WTC11 (cell line): Measurements from ENCODE around the gene PRKCZ. TPM values are rescaled to one million over a fixed set of nuclear protein-coding genes. Genes with fewer than 3 reads are reported as not detected.

Experiments used
- ATAC-seq: fragments of 200-7000 bp; cut with Tn5 transposase; 2 replicates; pipeline ENCODE4 v1.10.0; 2021; ENCODE audit warnings: mild to moderate bottlenecking, moderate library complexity
- CTCF ChIA-PET: fragments of 300-600 bp; sonication (Branson Sonifier 250); formaldehyde crosslinking; loops from one replicate; lab custom pipeline; 2021; ENCODE audit warnings: antibody characterized with exemption; lab: Charles Lee
- POLR2A ChIA-PET: fragments of 350-600 bp; sonication (Branson Sonifier 250); formaldehyde crosslinking; loops from one replicate; lab custom pipeline; 2021; ENCODE audit warnings: antibody characterized with exemption; lab: Charles Lee
- DNase-seq: peaks from one replicate; pipeline ENCODE4 v3.0.0; 2021; ENCODE audit warnings: low spot score
- H3K27ac Mint-ChIP-seq: 2 replicates; pipeline ENCODE4 v1.8.0; 2021; ENCODE audit warnings: mixed read lengths
- H3K27me3 Mint-ChIP-seq: 2 replicates; pipeline ENCODE4 v1.8.0; 2021; ENCODE audit warnings: low read depth, mild to moderate bottlenecking, moderate library complexity, mixed read lengths
- H3K36me3 Mint-ChIP-seq: 2 replicates; pipeline ENCODE4 v1.8.0; 2021; ENCODE audit warnings: mixed read lengths
- H3K4me1 Mint-ChIP-seq: 2 replicates; pipeline ENCODE4 v1.8.0; 2022; ENCODE audit warnings: mixed read lengths
- H3K4me3 Mint-ChIP-seq: 2 replicates; pipeline ENCODE4 v1.8.0; 2021; ENCODE audit warnings: mild to moderate bottlenecking, moderate library complexity, mixed read lengths
- H3K9me3 Mint-ChIP-seq: 2 replicates; pipeline ENCODE4 v1.8.0; 2021; ENCODE audit warnings: mixed read lengths
- ATF1 ChIP-seq: sonication (generic); formaldehyde crosslinking; IDR thresholded peaks from 2 replicates; pipeline ENCODE4 v1.8.1; 2023; ENCODE audit warnings: mild to moderate bottlenecking, moderate library complexity, missing genetic modification reagents
- ETV6 ChIP-seq: sonication (generic); formaldehyde crosslinking; IDR thresholded peaks from 2 replicates; pipeline ENCODE4 v1.8.1; 2022; ENCODE audit warnings: mild to moderate bottlenecking, missing genetic modification reagents
- GABPB1 ChIP-seq: sonication (generic); formaldehyde crosslinking; IDR thresholded peaks from 2 replicates; pipeline ENCODE4 v1.8.1; 2023; ENCODE audit warnings: mild to moderate bottlenecking, missing genetic modification reagents
- JAZF1 ChIP-seq: fragments of 250-450 bp; sonication (Bioruptor Pico); IDR thresholded peaks from 2 replicates; pipeline ENCODE4 v1.9.0; 2021; ENCODE audit warnings: moderate library complexity, mild to moderate bottlenecking, inconsistent platforms
- JUN ChIP-seq: sonication (generic); formaldehyde crosslinking; IDR thresholded peaks from 2 replicates; pipeline ENCODE4 v1.8.0; 2023; ENCODE audit warnings: mild to moderate bottlenecking, missing genetic modification reagents
- KAT7 ChIP-seq: sonication (generic); formaldehyde crosslinking; IDR thresholded peaks from 2 replicates; pipeline ENCODE4 v1.8.1; 2023; ENCODE audit warnings: missing genetic modification reagents, mild to moderate bottlenecking, borderline replicate concordance
- PRRX2 ChIP-seq: fragments of 250-450 bp; sonication (Bioruptor Pico); IDR thresholded peaks from 2 replicates; pipeline ENCODE4 v1.8.0; 2021; ENCODE audit warnings: mild to moderate bottlenecking
- RORB ChIP-seq: fragments of 250-450 bp; sonication (Bioruptor Pico); IDR thresholded peaks from 2 replicates; pipeline ENCODE4 v1.9.0; 2021; ENCODE audit warnings: mild to moderate bottlenecking
- total RNA-seq: library from RNA; stranded (reverse); gene quantifications from 3 replicates; pipeline ENCODE4 v1.2.3, GENCODE V29; 2021
- TF ChIP-seq, protein P1 (sequence below): sonication (generic); formaldehyde crosslinking; IDR thresholded peaks from 2 replicates; pipeline ENCODE4 v1.8.0; 2023; ENCODE audit warnings: missing genetic modification reagents, mild to moderate bottlenecking, borderline replicate concordance
- TF ChIP-seq, protein P2 (sequence below): fragments of 250-450 bp; sonication (Bioruptor Pico); conservative IDR thresholded peaks from 2 replicates; pipeline ENCODE4 v1.9.0; 2021; ENCODE audit warnings: mild to moderate bottlenecking
- TF ChIP-seq, protein P3 (sequence below): sonication (generic); formaldehyde crosslinking; IDR thresholded peaks from 2 replicates; pipeline ENCODE4 v1.8.1; 2023; ENCODE audit warnings: mild to moderate bottlenecking, missing genetic modification reagents, moderate library complexity
- TF ChIP-seq, protein P4 (sequence below): fragments of 200-600 bp; IDR thresholded peaks from 2 replicates; pipeline ENCODE4 v1.8.0; 2022; ENCODE audit warnings: antibody characterized with exemption
- TF ChIP-seq, protein P5 (sequence below): sonication (generic); formaldehyde crosslinking; IDR thresholded peaks from 2 replicates; pipeline ENCODE4 v1.8.0; 2023; ENCODE audit warnings: mild to moderate bottlenecking, missing genetic modification reagents
- TF ChIP-seq, protein P6 (sequence below): fragments of 250-450 bp; sonication (Bioruptor Pico); IDR thresholded peaks from 2 replicates; pipeline ENCODE4 v1.9.0; 2021; ENCODE audit warnings: mild to moderate bottlenecking
- TF ChIP-seq, protein P7 (sequence below): sonication (generic); formaldehyde crosslinking; IDR thresholded peaks from 2 replicates; pipeline ENCODE4 v1.8.1; 2023; ENCODE audit warnings: mild to moderate bottlenecking, moderate library complexity, missing genetic modification reagents

Gene PRKCZ
- total RNA-seq, 1 experiment from 2014 or later = 52.5 TPM

DNA sequence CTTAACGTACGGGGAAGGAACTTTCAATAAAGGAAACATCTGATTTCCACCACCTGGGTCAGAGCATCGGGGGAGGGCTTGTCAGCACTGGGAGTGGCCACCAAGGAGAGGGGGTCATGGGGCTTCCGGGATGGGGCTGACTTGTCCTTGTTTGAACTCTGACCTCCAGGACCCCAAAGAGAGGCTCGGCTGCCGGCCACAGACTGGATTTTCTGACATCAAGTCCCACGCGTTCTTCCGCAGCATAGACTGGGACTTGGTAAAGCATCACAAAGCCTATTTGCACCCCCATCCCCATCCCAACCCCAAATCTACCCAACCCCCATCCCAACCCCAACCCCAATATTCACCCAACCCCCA is 124.8 kb downstream of the PRKCZ start:
- DNase-seq (no peak), ATAC-seq (no peak)
- ChIA-PET CTCF (interaction anchor here (0.7 to 3.2 kb wide), 24 partner anchors 9 to 266 kb away, joined by 3 to 39 read pairs (median 7); partner anchors contain the start of gene FAAP20), POLR2A (no interaction called here)
- H3K27ac Mint-ChIP-seq = no peak overlapping the region; the same call in 1 of the 2 replicates
- no peaks in the 10 kb centered on the region for H3K9me3 Mint-ChIP-seq
- H3K36me3 Mint-ChIP-seq = peaks cover 24% of the 10 kb centered on the region
- no peak overlapping the region for H3K4me3 Mint-ChIP-seq
- H3K27me3 Mint-ChIP-seq = no peaks in the 10 kb centered on the region
- H3K4me1 Mint-ChIP-seq = 0 out of 2 replicates have a peak, but pooled peaks cover 3% of the 10 kb centered on the region
- TF ChIP-seq, protein P1, sequence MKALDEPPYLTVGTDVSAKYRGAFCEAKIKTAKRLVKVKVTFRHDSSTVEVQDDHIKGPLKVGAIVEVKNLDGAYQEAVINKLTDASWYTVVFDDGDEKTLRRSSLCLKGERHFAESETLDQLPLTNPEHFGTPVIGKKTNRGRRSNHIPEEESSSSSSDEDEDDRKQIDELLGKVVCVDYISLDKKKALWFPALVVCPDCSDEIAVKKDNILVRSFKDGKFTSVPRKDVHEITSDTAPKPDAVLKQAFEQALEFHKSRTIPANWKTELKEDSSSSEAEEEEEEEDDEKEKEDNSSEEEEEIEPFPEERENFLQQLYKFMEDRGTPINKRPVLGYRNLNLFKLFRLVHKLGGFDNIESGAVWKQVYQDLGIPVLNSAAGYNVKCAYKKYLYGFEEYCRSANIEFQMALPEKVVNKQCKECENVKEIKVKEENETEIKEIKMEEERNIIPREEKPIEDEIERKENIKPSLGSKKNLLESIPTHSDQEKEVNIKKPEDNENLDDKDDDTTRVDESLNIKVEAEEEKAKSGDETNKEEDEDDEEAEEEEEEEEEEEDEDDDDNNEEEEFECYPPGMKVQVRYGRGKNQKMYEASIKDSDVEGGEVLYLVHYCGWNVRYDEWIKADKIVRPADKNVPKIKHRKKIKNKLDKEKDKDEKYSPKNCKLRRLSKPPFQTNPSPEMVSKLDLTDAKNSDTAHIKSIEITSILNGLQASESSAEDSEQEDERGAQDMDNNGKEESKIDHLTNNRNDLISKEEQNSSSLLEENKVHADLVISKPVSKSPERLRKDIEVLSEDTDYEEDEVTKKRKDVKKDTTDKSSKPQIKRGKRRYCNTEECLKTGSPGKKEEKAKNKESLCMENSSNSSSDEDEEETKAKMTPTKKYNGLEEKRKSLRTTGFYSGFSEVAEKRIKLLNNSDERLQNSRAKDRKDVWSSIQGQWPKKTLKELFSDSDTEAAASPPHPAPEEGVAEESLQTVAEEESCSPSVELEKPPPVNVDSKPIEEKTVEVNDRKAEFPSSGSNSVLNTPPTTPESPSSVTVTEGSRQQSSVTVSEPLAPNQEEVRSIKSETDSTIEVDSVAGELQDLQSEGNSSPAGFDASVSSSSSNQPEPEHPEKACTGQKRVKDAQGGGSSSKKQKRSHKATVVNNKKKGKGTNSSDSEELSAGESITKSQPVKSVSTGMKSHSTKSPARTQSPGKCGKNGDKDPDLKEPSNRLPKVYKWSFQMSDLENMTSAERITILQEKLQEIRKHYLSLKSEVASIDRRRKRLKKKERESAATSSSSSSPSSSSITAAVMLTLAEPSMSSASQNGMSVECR = no peak
- TF ChIP-seq GABPB1 (CRISPR knock-in tag) (no peak), KAT7 (CRISPR knock-in tag) (no peak), ETV6 (no peak), JUN (no peak), RORB (CRISPR knock-in tag) (no peak), PRRX2 (CRISPR knock-in tag) (no peak), JAZF1 (CRISPR knock-in tag) (no peak), ATF1 (CRISPR knock-in tag) (no peak)
- TF ChIP-seq, protein P2, sequence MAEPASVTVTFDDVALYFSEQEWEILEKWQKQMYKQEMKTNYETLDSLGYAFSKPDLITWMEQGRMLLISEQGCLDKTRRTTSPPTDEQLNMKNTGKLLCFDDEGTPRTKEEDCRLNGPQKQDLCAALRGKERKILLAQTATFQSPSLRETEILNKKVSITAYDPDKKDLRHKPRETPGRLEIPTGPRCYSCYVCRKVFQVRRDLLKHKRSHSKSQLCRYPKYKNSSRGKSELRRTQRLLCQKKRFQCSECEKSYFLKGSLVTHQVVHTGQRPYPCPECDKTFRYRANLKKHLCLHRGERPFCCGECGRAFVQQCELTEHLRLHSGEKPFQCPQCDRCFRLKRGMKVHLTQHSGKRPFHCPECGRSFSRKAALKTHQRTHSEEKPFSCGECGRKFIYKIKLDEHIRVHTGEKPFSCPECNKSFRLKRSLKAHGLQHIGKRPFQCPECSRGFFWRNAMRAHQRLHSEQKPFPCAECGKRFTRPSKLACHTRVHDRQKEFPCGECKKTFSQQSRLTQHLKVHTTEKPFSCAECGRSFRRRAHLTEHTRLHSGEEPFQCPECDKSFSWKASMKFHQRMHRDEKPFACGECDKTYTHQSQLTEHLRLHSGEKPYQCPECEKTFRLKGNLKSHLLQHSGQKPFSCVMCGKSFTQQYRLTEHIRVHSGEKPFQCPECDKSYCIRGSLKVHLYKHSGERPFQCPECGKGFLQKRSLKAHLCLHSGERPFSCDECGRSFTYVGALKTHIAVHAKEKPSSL (CRISPR knock-in tag) = no peak
- TF ChIP-seq, protein P3, sequence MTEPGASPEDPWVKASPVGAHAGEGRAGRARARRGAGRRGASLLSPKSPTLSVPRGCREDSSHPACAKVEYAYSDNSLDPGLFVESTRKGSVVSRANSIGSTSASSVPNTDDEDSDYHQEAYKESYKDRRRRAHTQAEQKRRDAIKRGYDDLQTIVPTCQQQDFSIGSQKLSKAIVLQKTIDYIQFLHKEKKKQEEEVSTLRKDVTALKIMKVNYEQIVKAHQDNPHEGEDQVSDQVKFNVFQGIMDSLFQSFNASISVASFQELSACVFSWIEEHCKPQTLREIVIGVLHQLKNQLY (CRISPR knock-in tag) = no peak
- TF ChIP-seq, protein P4, sequence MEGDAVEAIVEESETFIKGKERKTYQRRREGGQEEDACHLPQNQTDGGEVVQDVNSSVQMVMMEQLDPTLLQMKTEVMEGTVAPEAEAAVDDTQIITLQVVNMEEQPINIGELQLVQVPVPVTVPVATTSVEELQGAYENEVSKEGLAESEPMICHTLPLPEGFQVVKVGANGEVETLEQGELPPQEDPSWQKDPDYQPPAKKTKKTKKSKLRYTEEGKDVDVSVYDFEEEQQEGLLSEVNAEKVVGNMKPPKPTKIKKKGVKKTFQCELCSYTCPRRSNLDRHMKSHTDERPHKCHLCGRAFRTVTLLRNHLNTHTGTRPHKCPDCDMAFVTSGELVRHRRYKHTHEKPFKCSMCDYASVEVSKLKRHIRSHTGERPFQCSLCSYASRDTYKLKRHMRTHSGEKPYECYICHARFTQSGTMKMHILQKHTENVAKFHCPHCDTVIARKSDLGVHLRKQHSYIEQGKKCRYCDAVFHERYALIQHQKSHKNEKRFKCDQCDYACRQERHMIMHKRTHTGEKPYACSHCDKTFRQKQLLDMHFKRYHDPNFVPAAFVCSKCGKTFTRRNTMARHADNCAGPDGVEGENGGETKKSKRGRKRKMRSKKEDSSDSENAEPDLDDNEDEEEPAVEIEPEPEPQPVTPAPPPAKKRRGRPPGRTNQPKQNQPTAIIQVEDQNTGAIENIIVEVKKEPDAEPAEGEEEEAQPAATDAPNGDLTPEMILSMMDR = no peak
- TF ChIP-seq, protein P5, sequence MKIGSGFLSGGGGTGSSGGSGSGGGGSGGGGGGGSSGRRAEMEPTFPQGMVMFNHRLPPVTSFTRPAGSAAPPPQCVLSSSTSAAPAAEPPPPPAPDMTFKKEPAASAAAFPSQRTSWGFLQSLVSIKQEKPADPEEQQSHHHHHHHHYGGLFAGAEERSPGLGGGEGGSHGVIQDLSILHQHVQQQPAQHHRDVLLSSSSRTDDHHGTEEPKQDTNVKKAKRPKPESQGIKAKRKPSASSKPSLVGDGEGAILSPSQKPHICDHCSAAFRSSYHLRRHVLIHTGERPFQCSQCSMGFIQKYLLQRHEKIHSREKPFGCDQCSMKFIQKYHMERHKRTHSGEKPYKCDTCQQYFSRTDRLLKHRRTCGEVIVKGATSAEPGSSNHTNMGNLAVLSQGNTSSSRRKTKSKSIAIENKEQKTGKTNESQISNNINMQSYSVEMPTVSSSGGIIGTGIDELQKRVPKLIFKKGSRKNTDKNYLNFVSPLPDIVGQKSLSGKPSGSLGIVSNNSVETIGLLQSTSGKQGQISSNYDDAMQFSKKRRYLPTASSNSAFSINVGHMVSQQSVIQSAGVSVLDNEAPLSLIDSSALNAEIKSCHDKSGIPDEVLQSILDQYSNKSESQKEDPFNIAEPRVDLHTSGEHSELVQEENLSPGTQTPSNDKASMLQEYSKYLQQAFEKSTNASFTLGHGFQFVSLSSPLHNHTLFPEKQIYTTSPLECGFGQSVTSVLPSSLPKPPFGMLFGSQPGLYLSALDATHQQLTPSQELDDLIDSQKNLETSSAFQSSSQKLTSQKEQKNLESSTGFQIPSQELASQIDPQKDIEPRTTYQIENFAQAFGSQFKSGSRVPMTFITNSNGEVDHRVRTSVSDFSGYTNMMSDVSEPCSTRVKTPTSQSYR = no peak
- TF ChIP-seq, protein P6, sequence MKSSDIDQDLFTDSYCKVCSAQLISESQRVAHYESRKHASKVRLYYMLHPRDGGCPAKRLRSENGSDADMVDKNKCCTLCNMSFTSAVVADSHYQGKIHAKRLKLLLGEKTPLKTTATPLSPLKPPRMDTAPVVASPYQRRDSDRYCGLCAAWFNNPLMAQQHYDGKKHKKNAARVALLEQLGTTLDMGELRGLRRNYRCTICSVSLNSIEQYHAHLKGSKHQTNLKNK = no peak
- TF ChIP-seq, protein P7, sequence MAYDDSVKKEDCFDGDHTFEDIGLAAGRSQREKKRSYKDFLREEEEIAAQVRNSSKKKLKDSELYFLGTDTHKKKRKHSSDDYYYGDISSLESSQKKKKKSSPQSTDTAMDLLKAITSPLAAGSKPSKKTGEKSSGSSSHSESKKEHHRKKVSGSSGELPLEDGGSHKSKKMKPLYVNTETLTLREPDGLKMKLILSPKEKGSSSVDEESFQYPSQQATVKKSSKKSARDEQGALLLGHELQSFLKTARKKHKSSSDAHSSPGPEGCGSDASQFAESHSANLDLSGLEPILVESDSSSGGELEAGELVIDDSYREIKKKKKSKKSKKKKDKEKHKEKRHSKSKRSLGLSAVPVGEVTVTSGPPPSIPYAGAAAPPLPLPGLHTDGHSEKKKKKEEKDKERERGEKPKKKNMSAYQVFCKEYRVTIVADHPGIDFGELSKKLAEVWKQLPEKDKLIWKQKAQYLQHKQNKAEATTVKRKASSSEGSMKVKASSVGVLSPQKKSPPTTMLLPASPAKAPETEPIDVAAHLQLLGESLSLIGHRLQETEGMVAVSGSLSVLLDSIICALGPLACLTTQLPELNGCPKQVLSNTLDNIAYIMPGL (CRISPR knock-in tag) = no peak
